Stimulated activated CD4-positive, alpha-beta T cell treated with anti-CD3 and anti-CD28 coated beads, Interleukin-2, amount 100 ng/mL, for 4 hours (primary cell): ENCODE results near the gene C5.

Experiments
- DNase-seq: peaks from one replicate; pipeline ENCODE4 v3.0.0-alpha.2; 2020; ENCODE audit warnings: low read depth

The C5 gene

DNA sequence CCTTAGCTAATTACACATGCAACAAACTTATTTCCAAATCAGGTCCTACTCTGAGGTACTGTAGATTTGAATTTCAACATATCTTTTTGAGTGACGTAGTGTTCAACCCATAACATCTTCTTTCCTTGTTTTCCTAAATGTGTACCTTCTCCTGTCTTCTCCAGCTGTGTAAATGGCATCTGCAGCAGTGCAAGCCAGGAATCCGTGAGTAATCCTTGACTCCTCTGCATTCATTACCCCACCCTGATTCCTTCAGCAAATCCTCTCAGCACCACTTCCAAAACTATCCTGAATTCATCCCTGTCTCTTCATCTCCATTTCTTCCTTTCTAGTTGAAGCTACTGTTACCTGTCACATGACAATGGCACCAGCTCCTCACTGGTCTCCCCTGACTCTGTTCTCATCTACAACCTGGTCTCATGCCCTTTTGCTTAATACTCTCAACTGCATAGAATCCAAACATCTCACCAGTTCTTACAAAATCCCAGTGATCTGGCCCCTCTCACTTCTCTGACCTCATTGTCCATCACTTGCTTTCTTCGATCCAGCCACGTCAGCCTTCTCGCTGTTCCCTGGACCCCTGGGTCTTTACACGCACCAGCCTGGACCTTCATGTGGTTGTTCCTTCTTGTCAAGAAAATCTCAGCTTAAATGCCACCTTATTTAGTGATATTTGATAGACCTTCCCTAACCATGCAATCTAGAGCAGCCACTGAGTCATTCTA lies 108.9 kb downstream of the C5 start:
- no peak for DNase-seq

DNA sequence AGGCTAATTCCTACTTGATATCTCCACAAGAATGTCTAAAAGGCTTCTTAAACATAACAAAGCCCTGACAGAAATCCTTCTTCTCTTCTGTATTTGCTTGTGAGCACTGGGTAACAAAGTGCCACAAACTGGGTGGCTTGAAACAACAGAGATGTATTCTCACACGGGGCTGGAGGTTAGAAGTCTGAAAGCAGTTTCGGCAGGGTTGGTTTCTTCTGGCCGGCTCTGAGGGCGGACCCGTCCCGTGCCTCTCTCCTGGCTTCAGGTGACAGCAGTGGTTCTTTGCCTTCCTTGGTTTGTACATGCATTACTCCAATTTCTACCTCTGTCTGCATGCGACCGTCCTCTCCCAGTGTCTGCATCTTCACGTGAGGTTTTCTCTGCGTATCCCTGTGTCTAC lies 109.5 kb downstream of the C5 start:
- DNase-seq: no peak

DNA sequence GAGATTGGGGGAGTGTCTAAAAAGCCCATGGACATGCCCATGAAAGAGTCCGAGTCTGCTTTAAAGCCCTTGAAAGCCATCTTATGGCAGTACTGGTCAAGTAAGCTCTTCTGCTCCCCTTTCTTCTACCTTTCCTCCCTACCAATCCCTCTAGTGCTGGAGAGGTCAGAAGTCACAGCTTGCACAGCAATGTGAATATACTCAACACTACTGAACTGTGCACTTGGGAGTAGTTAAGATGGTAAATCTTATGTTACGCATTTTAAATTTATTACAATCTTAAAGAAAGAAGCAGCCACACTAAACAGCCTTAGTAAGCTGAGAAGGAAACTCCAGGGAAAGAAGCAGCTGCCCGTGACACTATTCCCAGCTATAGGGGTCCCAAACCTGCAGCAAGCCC lies 111.2 kb downstream of the C5 start:
- DNase-seq: no peak

DNA sequence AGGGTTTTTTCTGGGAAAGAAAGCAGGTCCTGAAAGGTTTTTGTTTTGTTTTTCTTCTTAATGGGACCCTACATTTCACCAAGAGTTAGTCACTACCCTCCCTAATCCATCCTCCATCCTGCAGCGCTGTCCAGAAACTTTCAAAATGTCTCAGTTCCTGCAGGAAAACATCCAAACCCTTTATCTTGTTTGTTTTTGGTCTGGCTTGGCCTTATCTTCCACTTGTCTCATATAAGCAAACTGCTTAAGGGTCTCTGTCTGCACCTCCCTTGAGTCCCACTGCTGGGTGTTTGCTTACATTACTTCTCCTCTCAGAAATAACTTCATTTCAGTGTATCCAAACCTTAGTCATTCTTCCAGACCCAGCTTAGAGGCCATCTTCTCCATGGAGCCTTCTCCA lies 112.5 kb downstream of the C5 start:
- DNase-seq: no peak

DNA sequence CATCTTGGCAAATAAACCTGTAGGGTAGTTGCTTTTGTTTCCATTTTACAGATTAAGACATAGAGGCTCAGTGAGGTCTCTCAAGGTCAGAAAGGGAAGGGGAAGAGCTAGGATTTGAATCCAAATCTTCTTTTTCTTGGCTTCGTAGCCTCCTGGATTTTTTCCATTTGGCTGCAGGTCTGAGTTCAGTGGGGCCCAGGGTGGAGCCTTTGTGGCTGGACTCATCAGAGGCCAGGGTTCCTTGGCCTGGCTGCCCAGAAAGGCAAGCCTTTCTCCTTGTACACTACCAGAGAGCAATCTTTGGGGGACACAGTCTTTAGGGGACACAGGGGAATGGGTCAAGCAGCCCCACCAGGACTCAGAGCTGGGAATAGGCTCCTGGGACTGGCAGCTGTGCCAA lies 112.9 kb downstream of the C5 start:
- DNase-seq: no peak

DNA sequence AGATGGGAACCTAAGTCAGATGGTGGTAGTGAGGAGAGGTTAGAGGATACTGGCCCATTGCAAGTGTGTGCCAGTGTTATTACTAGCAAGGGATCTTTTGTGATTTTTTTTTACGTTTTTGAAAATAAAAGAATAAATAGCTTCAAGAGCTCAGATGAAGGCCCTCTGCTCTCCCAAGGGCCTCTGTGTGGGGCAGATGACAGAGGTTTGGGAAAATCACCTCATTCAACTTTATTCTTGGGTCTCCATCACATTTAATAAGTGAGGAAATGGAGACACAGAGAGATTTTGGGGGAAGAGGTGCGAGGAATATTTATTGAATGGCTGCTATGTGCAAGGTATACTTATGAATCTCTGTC lies 113.3 kb downstream of the C5 start:
- DNase-seq: no peak

DNA sequence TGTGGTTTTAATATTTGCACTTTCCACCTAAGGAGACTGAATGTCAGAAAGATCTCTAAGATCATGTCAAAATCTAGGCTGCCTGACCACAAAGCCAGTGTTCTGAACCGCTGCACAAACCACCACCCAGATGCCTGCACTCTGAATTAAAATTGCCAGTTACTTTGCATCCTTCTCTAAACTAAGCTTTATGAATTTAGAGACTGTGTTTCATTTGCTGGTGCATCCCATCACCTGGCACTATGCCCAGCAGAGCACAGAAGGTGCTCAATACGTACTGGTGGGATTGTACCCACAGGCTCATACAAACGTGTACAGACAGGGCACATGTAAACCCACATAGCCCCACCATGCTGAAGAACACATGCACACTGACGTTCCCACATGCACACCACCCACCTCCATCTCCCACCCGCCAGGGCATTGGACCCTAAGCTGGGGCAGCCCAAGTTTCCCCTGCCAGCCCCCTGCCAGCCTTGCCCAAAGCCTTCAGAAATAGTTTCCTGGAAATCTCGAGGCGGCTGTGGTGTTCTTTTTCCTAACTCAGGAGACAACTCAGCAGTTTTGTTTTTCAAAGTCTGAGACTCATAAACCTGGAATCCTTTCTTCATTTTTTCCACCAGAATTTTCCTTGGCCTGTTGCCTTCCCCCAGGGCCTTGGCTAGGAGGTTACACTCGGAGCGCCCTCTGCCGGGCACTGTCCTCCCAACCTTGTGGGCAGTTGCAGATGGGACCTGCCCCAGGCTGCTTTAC lies 113.9 kb downstream of the C5 start:
- DNase-seq: peak; percentile 85

DNA sequence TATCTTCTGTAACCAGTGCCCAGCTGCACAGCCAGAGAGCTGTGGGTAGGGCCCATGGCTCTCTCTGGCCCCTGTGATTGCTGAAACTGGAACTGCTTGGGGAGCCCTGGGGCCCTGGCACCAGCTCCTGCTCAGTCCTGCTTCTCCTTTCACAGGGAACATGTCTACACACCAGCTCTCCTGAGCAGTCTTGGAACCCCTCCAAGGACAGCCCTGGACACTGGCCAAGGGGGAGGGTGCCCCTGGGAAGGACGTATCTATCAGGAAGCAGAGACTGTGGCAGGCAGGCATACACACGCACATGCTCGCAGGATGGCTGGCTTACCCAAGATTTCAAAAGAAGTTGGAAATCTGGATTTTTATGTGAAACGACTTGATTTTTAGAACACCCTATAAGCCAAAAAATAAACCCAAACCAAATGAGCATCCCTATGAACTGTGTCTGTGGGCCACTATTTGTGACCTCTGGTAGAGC lies 114.7 kb downstream of the C5 start:
- DNase-seq: no peak

DNA sequence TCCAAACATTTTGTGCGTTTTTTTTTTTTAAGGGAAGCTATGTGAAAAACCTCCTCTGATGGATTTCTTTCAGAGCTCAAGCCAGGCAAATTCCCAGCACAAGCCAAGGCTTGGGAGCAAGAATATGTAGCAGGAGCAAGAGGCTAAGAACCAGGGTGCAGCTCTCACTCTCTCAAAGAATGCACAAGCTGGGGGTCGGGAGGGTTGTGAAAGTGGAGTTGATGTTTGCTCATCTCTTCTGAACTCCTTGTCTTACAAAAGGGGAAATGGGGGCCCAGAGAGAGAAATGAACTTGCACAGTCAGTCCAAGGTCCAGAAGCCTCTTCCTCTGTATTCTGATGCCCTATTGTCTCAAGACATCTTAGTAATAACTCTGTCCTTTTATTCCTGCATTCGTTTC lies 115.8 kb downstream of the C5 start:
- DNase-seq: no peak

DNA sequence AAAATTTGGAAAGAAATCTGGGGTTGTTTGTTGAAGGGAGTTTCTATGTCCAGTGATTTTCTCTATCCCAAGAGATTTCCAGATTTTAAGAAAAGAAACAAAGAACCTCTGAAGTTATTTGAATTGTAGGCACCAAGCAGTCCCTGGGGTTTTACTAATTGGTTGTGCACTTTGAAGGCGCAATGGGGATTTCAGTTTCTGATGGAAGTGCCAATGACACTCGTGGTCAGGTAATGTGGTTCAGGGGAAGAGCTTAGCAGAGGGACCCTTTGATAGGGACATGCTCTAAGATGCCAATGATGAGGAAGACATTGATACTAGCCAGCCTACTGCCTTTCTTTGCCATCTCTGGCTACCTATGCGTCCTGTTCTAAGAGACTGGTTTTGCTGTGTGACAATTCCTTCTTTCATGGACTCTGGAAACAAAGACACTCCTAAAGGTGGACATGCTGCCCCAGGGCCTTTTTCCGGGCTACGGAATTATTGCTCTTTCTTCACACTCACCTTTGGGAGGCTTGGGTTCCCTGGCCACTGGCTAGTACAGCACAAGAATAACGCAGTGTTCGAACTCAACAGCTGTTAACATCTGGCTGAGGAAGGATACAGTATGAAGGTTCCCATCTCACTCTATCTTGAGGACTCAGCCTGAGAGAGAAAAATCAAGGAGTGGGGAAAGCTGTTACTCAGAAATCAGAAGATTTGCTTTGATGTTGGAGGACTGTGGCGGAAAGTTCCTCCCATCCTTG lies 116.6 kb downstream of the C5 start:
- no peak for DNase-seq

DNA sequence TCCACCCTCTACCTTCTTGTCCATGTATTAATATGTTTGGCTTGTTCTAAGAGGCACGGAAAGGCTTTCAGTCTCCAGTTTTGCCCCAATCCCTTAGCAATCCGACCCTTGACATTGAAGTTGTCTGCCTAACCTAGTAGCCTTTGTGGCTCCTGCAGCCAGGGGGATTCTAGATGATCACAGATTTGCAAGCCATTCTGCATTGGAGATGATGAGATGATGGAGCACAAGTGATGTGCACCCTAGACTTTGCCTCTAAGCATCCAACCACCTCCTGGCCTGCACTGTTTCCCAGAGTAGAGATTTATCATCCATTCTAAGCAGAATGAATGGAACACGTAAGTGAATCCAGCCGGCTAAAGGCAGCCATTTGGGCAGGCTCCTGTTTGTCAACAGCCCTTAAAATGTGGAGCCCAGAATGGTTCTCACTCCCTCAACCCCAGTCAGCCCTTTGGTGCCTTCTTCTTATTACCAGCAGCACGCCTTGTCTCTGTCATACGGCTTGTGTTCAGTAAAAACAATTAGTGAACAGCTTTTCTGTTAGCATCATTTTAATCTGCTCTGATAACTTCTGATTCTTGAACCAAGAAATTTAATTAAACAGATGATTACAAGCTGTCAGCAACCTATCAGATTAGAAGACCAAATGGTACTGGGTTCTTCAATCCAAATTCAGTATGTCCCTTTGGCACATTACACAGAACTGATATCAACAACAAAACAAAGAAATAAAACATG lies 117.8 kb downstream of the C5 start:
- DNase-seq: no peak

DNA sequence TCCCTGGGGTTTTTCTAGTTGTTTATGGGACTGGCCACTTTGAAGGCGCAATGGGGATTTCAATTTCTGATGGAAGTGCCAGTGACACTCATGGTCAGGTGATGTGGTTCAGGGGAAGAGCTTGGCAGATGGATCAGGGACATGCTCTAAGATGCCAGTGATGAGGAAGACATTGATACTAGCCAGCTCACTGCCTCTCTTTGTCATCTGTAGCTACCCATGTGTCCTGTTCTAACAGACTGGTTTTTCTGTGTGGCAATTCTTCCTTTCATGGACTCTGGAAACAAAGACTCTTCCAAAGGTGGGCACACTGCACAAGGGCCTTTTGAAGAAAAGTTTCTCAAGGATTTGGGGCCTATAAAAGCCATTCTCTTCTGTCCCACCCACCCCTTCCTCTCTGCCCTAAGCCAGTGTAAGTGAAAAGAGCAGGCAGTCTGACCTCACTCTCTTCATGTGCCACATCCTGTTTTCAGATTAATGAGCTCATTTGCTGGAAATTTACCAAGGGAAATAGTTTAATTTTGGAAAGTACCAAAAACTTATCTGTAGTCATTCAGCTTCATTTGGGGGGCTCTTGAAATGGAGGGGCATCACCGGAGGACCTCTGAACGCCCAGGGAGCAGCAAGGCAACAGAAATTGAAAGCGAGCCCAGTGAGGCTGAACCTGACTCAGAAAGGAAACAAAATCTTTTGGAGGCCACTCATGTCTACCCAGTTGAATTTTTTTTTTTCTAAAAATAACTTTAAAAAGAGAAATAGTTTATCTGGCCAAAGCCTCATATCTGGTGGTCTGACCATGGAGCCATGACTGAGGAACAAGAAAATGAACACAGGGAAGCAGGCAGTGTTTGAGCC lies 118.6 kb downstream of the C5 start:
- DNase-seq: peak; percentile 60

DNA sequence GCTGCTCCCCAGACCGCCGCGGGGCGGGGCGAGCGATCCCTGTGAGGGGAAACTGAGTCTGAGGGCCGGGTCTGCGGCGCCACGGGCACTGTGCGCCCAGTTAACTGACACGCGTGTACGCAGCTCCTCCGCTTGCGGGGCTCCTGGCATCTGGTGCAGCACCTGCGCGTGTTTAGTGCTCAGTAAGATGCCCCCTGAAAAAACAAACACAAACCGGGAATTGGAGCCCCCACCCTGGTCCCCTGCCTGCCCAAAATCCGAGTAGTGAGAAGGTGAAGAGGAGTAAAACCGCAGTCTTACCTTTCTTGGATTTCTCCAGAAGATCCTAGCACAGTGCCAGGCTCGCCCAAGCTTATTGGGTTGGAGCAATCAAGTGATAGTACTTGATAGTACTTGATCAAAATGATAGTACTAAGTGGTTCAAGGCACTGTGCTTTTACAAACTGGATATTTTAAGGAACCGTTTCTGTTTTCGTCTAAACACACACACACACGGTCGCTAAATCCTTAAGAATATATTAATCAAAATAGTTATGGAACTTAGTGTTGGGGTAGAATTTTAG lies 120.8 kb downstream of the C5 start:
- DNase-seq: no peak

DNA sequence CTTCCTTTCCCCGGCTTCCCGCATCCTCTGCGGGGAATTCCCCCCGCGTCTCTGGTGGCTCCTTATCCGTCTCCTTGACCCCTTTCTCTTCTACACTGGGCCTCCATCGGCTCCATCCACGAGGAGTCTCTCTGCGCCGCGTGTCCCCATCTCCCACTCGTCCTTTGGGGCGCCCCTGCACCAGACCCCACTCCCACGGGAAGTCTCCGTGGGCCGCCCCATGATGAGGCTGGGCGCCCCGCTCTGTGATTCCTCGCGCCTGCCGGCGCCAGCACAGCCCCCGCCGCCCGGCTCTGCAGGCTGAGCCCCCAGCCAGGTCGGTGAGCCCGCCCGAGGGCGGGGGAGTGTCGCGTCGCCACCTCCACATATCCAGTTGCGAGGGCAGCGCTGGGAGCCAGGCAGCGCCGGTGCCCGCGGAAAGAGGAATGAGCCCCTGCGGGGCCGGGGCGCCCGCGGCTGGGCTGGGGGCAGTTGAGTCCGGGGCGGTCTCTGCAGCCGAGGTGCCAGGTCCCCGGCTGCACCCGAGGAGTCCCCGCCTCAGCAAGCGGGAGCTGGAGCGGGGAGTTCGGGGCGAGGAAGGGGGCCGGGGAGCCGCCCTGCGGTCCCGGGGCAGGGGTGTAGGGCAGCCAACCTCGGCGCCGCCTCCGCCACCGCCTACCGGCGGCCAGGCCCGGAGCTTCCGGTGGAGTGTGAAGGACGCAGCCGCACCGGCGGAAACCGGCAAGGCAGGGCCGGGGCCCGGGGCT lies 121.4 kb downstream of the C5 start:
- DNase-seq: peak; percentile 64

DNA sequence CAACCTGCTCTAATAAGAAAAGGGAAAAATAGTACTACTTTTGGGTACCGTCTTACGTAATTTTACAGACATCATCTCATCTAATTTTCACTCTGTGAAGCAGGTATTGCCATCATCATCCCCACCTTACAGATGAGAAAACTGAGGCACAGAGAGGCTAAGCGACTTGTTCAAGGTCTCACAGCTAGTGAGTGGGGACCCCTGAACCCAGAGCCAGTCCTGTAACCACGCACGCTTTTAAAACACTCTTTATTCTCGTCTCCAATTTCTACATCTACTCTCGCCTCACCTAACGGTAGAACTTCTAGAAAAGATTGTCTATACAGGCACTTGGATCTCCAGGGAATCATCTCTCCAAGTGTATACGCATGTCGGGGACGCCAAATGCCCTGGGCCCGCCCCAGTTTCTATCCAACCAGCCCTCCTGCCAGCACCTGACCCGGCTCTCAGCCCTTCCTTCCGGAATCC lies 122.0 kb downstream of the C5 start:
- DNase-seq: no peak

DNA sequence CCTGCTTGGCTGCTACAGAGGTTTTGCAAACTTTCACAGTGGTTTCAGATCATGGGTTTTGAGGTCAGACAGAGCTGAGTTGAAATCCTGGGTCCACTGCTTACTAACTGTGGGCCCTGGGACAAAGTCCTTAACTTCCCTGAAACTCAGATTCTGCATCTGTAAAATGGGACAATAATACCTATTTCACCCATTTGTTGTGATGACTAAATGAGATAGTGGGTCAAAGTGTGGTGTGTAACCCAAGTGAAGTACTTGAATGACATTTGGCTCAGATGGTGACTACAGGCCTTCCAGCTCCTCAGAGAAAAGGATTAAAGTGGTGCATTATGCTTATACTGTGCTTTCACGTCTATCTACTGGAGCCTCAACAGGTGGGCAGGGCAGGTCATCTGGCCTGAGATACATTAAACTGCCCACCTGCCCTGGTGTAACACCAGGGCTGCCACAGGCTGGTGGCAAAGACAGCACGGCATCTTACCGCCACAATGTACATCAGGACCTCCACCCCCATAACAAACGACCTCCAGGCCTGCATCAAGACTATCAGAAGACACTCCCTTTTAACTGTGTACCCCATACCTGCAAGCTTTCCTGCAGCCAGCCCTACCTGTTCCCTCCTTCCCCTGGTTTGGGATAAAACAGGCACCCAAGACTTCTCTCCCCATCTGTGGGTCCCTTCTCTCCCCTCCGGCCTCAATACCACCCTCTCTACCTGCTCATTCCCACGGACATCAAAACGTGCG lies 122.6 kb downstream of the C5 start:
- no peak for DNase-seq

DNA sequence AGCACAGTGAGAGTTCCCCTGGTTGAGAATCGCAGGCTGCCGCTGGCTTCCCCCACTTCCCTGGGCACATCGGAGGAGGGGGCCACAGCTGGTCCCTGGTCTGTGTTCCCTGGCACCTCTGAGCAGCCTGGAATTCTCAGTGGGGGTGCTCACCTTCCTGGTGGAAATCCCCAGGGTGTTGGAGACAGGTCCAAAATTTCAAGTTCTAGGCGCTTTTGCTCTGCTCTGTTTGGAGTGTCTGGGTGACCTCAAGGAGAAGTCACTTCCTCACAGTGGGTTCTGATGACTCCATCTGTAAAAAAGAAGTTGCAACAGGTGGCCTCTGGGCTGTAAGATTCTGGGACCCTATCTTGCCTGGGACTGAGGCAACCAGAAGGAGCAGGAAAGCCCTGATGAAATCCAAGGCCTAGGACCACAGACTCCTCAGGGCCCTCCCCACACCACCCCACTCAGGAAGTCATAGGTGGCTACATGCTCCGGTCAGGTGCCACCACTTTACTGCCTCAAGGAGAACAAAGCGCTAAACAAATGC lies 123.6 kb downstream of the C5 start, which contains the start of gene TRAF1:
Gene TRAF1, minus strand, starts transcription at position 400 of the 532 bp plus-strand sequence. CDS start 721 bp downstream, outside the sequence.
- no peak for DNase-seq

DNA sequence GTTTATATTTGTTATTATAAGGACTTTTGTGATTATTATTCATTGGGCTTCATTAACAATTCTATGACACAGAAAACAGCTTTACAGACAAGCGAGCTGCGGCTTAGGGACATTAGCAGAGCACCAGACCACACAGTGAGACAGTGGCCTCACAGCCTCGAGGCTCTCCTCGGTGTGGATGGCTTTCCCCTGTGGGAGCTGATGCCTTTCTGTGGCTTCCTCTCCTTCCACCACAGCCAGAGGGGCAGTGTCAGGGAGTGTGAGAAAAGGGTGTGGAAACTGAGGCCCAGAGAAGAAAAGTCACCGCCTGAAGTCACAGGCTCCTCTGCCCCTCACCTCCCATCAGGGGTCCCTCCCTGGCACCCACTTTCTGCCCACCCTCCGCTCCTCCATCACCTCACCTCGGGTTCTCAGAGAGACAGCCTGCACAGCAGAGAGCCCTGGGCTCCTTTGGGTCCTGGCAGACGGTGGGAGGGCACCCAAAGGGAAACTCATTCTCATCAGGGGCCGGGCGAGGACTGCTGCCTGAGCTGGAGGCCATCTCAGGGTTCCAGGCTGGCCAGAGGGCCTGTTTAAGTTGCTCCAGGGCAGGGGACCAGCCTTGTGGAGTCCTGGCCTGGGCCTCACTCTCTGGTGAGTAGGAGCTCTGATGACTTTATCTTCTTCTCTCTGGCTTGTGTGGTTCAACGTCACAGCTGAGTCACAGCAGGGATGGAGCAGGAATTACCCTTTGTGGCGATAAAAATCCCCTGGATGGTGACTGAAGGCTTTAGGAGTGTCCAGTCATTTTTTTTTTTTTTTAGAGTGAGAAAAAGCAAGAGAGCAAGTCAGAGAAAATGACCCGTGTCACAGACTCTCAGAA lies 124.3 kb downstream of the C5 start:
- peak; percentile 79 for DNase-seq
